Measurements from ENCODE around the gene CLEC4G.
"Not testable (repeated sequence)": the region's sequence is repeated elsewhere in the genome, so short reads cannot be mapped to it uniquely, and the experiment has no call there.

CLEC4G gene

GRCh38 chr19:7748171-7748570 is 16.3 kb upstream of the CLEC4G start:
- Histone ChIP-seq H3K27ac (ENCODE audit: low read depth, low read length) (no peak overlapping the region), H3K9me3 (ENCODE audit: control insufficient read depth in 1 of 2, low read length in 2 of 2) (no peaks in the 10 kb centered on the region), H3K4me1 (ENCODE audit: control insufficient read depth in 1 of 2, insufficient read depth in 2 of 2, low read length in 2 of 2) (no peaks in the 10 kb centered on the region), H3K36me3 (ENCODE audit: control insufficient read depth in 1 of 2, insufficient read depth in 2 of 2, low read length in 2 of 2) (no peaks in the 10 kb centered on the region), H3K27me3 (ENCODE audit: control insufficient read depth in 1 of 2, insufficient read depth in 2 of 2, low read length in 2 of 2) (no peaks in the 10 kb centered on the region), H3K9ac (ENCODE audit: low read depth in 1 of 2, low read length in 2 of 2) (no peak overlapping the region), H3K4me3 (ENCODE audit: low read depth in 1 of 2, low read length in 2 of 2) (no peak overlapping the region)

- Histone ChIP-seq H3K4me1 (ENCODE audit: control insufficient read depth in 1 of 2, insufficient read depth in 2 of 2, low read length in 2 of 2) (no peaks in the 10 kb centered on the region), H3K4me3 (ENCODE audit: low read depth in 1 of 2, low read length in 2 of 2) (no peak within 1 kb of the TSS), H3K36me3 (ENCODE audit: control insufficient read depth in 1 of 2, insufficient read depth in 2 of 2, low read length in 2 of 2) (no peaks in the 10 kb centered on the region), H3K9ac (ENCODE audit: low read depth in 1 of 2, low read length in 2 of 2) (no peak within 1 kb of the TSS), H3K27me3 (ENCODE audit: control insufficient read depth in 1 of 2, insufficient read depth in 2 of 2, low read length in 2 of 2) (no peaks in the 10 kb centered on the region), H3K9me3 (ENCODE audit: control insufficient read depth in 1 of 2, low read length in 2 of 2) (no peaks in the 10 kb centered on the region), H3K27ac (ENCODE audit: low read depth, low read length) (no peak within 1 kb of the TSS)
Observed at GRCh38 chr19:7746903-7747884, 15.3 kb upstream of the CLEC4G start, which contains the start of gene CD209. TSS of gene CD209 (minus strand) at chr19:7747534. CDS start at chr19:7747511, 23 bp downstream.

- not testable (repeated sequence) for H3K27me3 ChIP-seq (ENCODE audit: control insufficient read depth in 1 of 2, insufficient read depth in 2 of 2, low read length in 2 of 2)
Observed at GRCh38 chr19:7746306-7746705, 14.4 kb upstream of the CLEC4G start.

GRCh38 chr19:7744871-7745650 is 13.2 kb upstream of the CLEC4G start:
- Histone ChIP-seq H3K36me3 (ENCODE audit: control insufficient read depth in 1 of 2, insufficient read depth in 2 of 2, low read length in 2 of 2) (no peaks in the 10 kb centered on the region), H3K9me3 (ENCODE audit: control insufficient read depth in 1 of 2, low read length in 2 of 2) (no peaks in the 10 kb centered on the region), H3K27me3 (ENCODE audit: control insufficient read depth in 1 of 2, insufficient read depth in 2 of 2, low read length in 2 of 2) (no peaks in the 10 kb centered on the region), H3K27ac (ENCODE audit: low read depth, low read length) (no peak overlapping the region), H3K4me1 (ENCODE audit: control insufficient read depth in 1 of 2, insufficient read depth in 2 of 2, low read length in 2 of 2) (no peaks in the 10 kb centered on the region), H3K9ac (ENCODE audit: low read depth in 1 of 2, low read length in 2 of 2) (no peak overlapping the region), H3K4me3 (ENCODE audit: low read depth in 1 of 2, low read length in 2 of 2) (no peak overlapping the region)

More at GRCh38 chr19:7746306-7746705, 14.4 kb upstream of the CLEC4G start:
- H3K4me1 ChIP-seq (ENCODE audit: control insufficient read depth in 1 of 2, insufficient read depth in 2 of 2, low read length in 2 of 2); H3K36me3 ChIP-seq (ENCODE audit: control insufficient read depth in 1 of 2, insufficient read depth in 2 of 2, low read length in 2 of 2); H3K9me3 ChIP-seq (ENCODE audit: control insufficient read depth in 1 of 2, low read length in 2 of 2); H3K4me3 ChIP-seq (ENCODE audit: low read depth in 1 of 2, low read length in 2 of 2); H3K9ac ChIP-seq (ENCODE audit: low read depth in 1 of 2, low read length in 2 of 2); H3K27ac ChIP-seq (ENCODE audit: low read depth, low read length): not testable (repeated sequence)

GRCh38 chr19:7744199-7744786 is 12.4 kb upstream of the CLEC4G start:
- Histone ChIP-seq H3K4me1 (ENCODE audit: control insufficient read depth in 1 of 2, insufficient read depth in 2 of 2, low read length in 2 of 2) (no peaks in the 10 kb centered on the region), H3K27ac (ENCODE audit: low read depth, low read length) (no peak overlapping the region), H3K4me3 (ENCODE audit: low read depth in 1 of 2, low read length in 2 of 2) (no peak overlapping the region), H3K9me3 (ENCODE audit: control insufficient read depth in 1 of 2, low read length in 2 of 2) (no peaks in the 10 kb centered on the region), H3K9ac (ENCODE audit: low read depth in 1 of 2, low read length in 2 of 2) (no peak overlapping the region), H3K27me3 (ENCODE audit: control insufficient read depth in 1 of 2, insufficient read depth in 2 of 2, low read length in 2 of 2) (no peaks in the 10 kb centered on the region), H3K36me3 (ENCODE audit: control insufficient read depth in 1 of 2, insufficient read depth in 2 of 2, low read length in 2 of 2) (no peaks in the 10 kb centered on the region)

GRCh38 chr19:7743425-7743841 is 11.5 kb upstream of the CLEC4G start:
- no peaks in the 10 kb centered on the region for H3K36me3 ChIP-seq (ENCODE audit: control insufficient read depth in 1 of 2, insufficient read depth in 2 of 2, low read length in 2 of 2)
- no peaks in the 10 kb centered on the region for H3K27me3 ChIP-seq (ENCODE audit: control insufficient read depth in 1 of 2, insufficient read depth in 2 of 2, low read length in 2 of 2)
- no peak overlapping the region for H3K4me3 ChIP-seq (ENCODE audit: low read depth in 1 of 2, low read length in 2 of 2)
- no peak overlapping the region for H3K27ac ChIP-seq (ENCODE audit: low read depth, low read length)
- no peaks in the 10 kb centered on the region for H3K4me1 ChIP-seq (ENCODE audit: control insufficient read depth in 1 of 2, insufficient read depth in 2 of 2, low read length in 2 of 2)
- no peaks in the 10 kb centered on the region for H3K9me3 ChIP-seq (ENCODE audit: control insufficient read depth in 1 of 2, low read length in 2 of 2)
- no peak overlapping the region for H3K9ac ChIP-seq (ENCODE audit: low read depth in 1 of 2, low read length in 2 of 2)

GRCh38 chr19:7742991-7743390 is 11.1 kb upstream of the CLEC4G start:
- H3K27me3 ChIP-seq (ENCODE audit: control insufficient read depth in 1 of 2, insufficient read depth in 2 of 2, low read length in 2 of 2) = no peaks in the 10 kb centered on the region
- no peaks in the 10 kb centered on the region for H3K9me3 ChIP-seq (ENCODE audit: control insufficient read depth in 1 of 2, low read length in 2 of 2)
- no peaks in the 10 kb centered on the region for H3K4me1 ChIP-seq (ENCODE audit: control insufficient read depth in 1 of 2, insufficient read depth in 2 of 2, low read length in 2 of 2)
- no peak overlapping the region for H3K9ac ChIP-seq (ENCODE audit: low read depth in 1 of 2, low read length in 2 of 2)
- H3K27ac ChIP-seq (ENCODE audit: low read depth, low read length) = no peak overlapping the region
- no peaks in the 10 kb centered on the region for H3K36me3 ChIP-seq (ENCODE audit: control insufficient read depth in 1 of 2, insufficient read depth in 2 of 2, low read length in 2 of 2)
- no peak overlapping the region for H3K4me3 ChIP-seq (ENCODE audit: low read depth in 1 of 2, low read length in 2 of 2)

- Histone ChIP-seq H3K27me3 (ENCODE audit: control insufficient read depth in 1 of 2, insufficient read depth in 2 of 2, low read length in 2 of 2) (no peaks in the 10 kb centered on the region), H3K4me1 (ENCODE audit: control insufficient read depth in 1 of 2, insufficient read depth in 2 of 2, low read length in 2 of 2) (no peaks in the 10 kb centered on the region), H3K36me3 (ENCODE audit: control insufficient read depth in 1 of 2, insufficient read depth in 2 of 2, low read length in 2 of 2) (no peaks in the 10 kb centered on the region), H3K9ac (ENCODE audit: low read depth in 1 of 2, low read length in 2 of 2) (no peak overlapping the region), H3K4me3 (ENCODE audit: low read depth in 1 of 2, low read length in 2 of 2) (no peak overlapping the region), H3K27ac (ENCODE audit: low read depth, low read length) (no peak overlapping the region), H3K9me3 (ENCODE audit: control insufficient read depth in 1 of 2, low read length in 2 of 2) (no peaks in the 10 kb centered on the region)
Observed at GRCh38 chr19:7742575-7742974, 10.7 kb upstream of the CLEC4G start.

- Histone ChIP-seq H3K9ac (ENCODE audit: low read depth in 1 of 2, low read length in 2 of 2) (no peak overlapping the region), H3K27me3 (ENCODE audit: control insufficient read depth in 1 of 2, insufficient read depth in 2 of 2, low read length in 2 of 2) (no peaks in the 10 kb centered on the region), H3K4me1 (ENCODE audit: control insufficient read depth in 1 of 2, insufficient read depth in 2 of 2, low read length in 2 of 2) (no peaks in the 10 kb centered on the region), H3K4me3 (ENCODE audit: low read depth in 1 of 2, low read length in 2 of 2) (no peak overlapping the region), H3K36me3 (ENCODE audit: control insufficient read depth in 1 of 2, insufficient read depth in 2 of 2, low read length in 2 of 2) (no peaks in the 10 kb centered on the region), H3K27ac (ENCODE audit: low read depth, low read length) (no peak overlapping the region), H3K9me3 (ENCODE audit: control insufficient read depth in 1 of 2, low read length in 2 of 2) (no peaks in the 10 kb centered on the region)
Observed at GRCh38 chr19:7740682-7741054, 8.8 kb upstream of the CLEC4G start.
